Measurements from ENCODE around the gene FGF18.
"Not testable (repeated sequence)": the region's sequence is repeated elsewhere in the genome, so short reads cannot be mapped to it uniquely, and the experiment has no call there.

The FGF18 gene

DNA sequence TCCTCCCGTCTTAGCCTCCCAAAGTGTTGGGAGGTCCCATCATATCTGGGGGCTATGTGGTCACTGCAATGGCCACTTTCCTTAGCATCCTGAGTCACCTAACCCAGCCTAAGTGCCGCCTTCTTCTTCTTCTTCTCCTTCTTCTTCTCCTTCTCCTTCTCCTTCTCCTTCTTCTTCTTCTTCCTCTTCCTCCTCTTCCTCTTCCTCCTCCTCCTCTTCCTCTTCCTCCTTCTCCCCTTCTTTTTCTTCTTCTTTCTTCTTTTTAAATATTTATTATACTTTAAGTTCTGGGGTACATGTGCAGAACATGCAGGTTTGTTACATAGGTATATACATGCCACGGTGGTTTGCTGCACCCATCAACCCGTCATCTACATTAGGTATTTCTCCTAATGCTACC is 78.0 kb downstream of the FGF18 start:
- not testable (repeated sequence) for DNase-seq (ENCODE audit: low spot score)

DNA sequence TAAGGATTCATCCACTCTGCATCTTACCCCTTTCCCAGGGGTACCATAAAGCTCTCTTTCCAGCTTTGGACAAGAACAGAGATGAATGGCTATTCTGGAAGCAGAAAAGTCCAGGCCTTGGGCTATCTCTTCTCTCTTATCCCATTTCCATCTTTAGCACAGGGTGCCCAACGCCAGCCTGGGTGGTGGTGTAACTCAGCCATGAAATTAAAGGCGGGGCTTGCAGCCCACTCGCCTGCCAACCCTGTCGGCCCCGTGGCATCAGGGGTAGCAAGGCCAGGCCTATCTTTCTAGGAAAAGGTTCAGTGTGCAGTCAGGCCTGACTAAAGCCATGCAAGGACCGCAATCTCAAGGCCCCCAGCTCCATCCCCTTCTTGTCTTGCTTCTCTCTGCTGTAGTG is 78.7 kb downstream of the FGF18 start:
- DNase-seq (ENCODE audit: low spot score): no peak

DNA sequence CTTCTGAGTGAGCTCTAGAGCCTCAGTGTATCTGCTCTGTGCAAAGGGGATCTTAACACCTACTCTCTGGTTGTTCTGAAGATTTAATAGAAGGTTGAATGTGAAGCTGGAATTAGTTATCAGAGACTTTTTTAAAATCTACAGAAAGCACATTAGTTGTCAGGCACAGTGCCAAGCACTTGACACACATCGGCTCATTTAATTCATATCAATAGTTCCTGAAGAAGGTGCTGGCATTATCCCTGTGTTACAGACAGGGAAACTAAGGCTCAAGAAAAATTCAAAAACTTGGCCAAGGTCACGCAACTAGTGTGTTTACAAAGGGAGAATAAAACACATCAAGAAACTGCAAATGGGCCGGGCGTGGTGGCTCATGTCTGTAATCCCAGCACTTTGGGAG is 80.2 kb downstream of the FGF18 start:
- DNase-seq (ENCODE audit: low spot score): no peak

DNA sequence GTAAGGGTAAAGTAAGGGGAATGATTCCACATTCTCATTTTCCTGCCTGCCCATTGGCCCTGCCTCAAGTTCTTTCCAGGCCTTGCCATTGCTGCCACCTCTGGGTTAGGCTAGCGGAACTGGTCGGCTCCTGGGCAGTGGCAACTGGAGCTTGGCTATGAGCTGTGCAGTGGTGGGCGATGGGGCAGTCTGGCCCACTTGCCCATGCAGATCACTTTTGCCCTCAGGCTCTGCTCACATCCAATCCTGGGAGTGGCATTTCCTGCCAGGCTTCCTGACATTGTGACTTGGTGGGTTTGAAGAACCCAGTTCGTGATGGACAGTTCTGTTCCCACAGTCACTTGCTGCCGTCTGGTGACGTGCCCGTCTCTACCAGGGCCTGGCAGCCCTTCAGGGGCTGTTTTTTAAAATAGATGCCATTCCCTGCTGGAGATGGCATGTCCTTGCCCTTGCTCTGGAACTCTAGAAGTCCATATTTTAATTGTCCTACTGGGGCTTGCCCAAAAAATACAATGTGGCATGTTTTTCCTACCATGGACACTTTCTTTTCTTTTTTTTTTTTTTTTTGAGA is 86.1 kb downstream of the FGF18 start:
- DNase-seq (ENCODE audit: low spot score): no peak

DNA sequence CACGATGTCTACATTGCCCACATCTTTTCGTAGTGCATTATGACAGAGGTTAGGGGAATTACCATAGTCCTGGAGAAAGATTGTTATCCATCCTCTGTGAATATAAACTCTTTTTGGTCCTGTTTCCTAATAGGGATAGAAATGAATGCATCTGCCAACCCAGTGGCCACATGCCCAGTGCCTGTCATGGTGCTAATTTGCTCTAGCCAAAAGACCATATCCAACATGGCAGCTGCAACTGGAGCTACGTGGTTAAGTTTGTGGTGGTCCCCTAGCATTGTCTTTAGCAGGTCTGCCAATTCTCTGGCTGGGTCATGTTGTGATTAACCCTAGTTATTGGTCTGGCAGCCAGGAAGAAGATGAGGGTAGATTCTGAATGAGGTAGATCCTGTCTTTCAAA is 87.5 kb downstream of the FGF18 start:
- no peak for DNase-seq (ENCODE audit: low spot score)
